Breast epithelium (tissue), 4 donors: ENCODE results near the gene SDK1. TPM values are rescaled to one million over a fixed set of nuclear protein-coding genes. Genes with fewer than 3 reads are reported as not detected.
"Not testable (repeated sequence)": the region's sequence is repeated elsewhere in the genome, so short reads cannot be mapped to it uniquely, and the experiment has no call there.

Source experiments
- DNase-seq, 2 donors: peaks; one replicate each; pipeline ENCODE4 v3.0.0-alpha.2; 2019; ENCODE audit warnings: low spot score in 2 of 2
- H3K27ac ChIP-seq, 2 donors: fragments of 200-600 bp; sonication (generic) in 1 of 2; one replicate each; pipeline ENCODE4 v1.5.1; 2016 to 2019; ENCODE audit warnings: mild to moderate bottlenecking in 1 of 2
- H3K27me3 ChIP-seq, 2 donors: fragments of 200-600 bp; sonication (generic) in 1 of 2; one replicate each; pipeline versions ENCODE4 v1.5.1 to v1.6.0; 2017 to 2019; ENCODE audit warnings: control low read depth in 1 of 2, mild to moderate bottlenecking in 1 of 2
- H3K36me3 ChIP-seq: fragments of 200-600 bp; one replicate; pipeline ENCODE4 v1.5.1; 2019
- H3K4me1 ChIP-seq, 2 donors: fragments of 200-600 bp; sonication (generic); one replicate each; pipeline ENCODE4 v1.5.1; 2016 to 2019; ENCODE audit warnings: control low read depth in 1 of 2
- H3K4me3 ChIP-seq, 3 donors: fragments of 200-600 bp; sonication (generic); 1 replicate in 2 of 3; 2 replicates in 1 of 3; pipeline ENCODE4 v1.5.1; 2016 to 2019; ENCODE audit warnings: mild to moderate bottlenecking in 3 of 3, moderate library complexity in 2 of 3
- H3K9me3 ChIP-seq, 2 donors: fragments of 200-600 bp; sonication (generic) in 1 of 2; one replicate each; pipeline ENCODE4 v1.5.1; 2016 to 2019; ENCODE audit warnings: control low read depth in 1 of 2
- CTCF ChIP-seq, 3 donors: fragments of 450-650 bp; IDR thresholded peaks; one replicate each; pipeline ENCODE4 v1.5.1; 2016 to 2017; ENCODE audit warnings: antibody characterized with exemption in 3 of 3, mild to moderate bottlenecking in 3 of 3, moderate library complexity in 3 of 3
- POLR2A ChIP-seq: fragments of 450-650 bp; IDR thresholded peaks from one replicate; pipeline ENCODE4 v1.6.1; 2016; ENCODE audit warnings: antibody characterized with exemption, mild to moderate bottlenecking, moderate library complexity
- POLR2AphosphoS5 ChIP-seq, 3 donors: sonication (generic); formaldehyde crosslinking; IDR thresholded peaks; one replicate each; pipeline ENCODE4 v1.6.1; 2017; ENCODE audit warnings: antibody characterized with exemption in 3 of 3
- intact Hi-C: fragments of 100-400 bp; cut with DNase I; formaldehyde crosslinking; loops from one replicate; pipeline ENCODE4 v1.15.1; 2023; ENCODE audit warnings: low total_unique reads
- total RNA-seq, 3 donors: library from RNA; depleted of rRNA; stranded (reverse); fragments of >200 nt; gene quantifications; one replicate each; pipeline ENCODE4 v1.1.0, GENCODE V29; 2016

Gene SDK1
- total RNA-seq, 3 donors from 2014 or later = 3.7 to 18.2 (median 6.6) TPM

GRCh38 chr7:3579638-3580219 lies 278.7 kb downstream of the SDK1 start:
- no peaks in the 10 kb centered on the region for H3K4me1 ChIP-seq
- no peak for DNase-seq
- intact Hi-C loops = no loop called here
- H3K4me3 ChIP-seq = no peak overlapping the region
- TF ChIP-seq POLR2AphosphoS5 (IDR thresholded peaks at IDR 0.05) = no peak
- no peak for TF ChIP-seq CTCF (IDR thresholded peaks at IDR 0.05)
- TF ChIP-seq POLR2A = no peak
- H3K27ac ChIP-seq = no peak overlapping the region
- peaks cover 0 to 21% of the 10 kb centered on the region in 2 donors for H3K9me3 ChIP-seq
- H3K36me3 ChIP-seq = no peaks in the 10 kb centered on the region
- H3K27me3 ChIP-seq = no peaks in the 10 kb centered on the region

DNA sequence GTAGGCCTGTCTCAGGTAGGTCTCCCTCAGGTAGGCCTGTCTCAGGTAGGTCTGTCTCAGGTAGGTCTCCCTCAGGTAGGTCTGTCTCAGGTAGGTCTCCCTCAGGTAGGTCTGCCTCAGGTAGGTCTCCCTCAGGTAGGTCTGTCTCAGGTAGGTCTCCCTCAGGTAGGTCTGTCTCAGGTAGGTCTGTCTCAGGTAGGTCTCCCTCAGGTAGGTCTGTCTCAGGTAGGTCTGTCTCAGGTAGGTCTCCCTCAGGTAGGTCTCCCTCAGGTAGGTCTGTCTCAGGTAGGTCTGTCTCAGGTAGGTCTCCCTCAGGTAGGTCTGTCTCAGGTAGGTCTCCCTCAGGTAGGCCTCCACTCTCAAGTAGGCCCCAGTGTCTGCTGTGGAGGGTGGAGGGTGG lies 281.1 kb downstream of the SDK1 start:
- H3K27me3 ChIP-seq, H3K36me3 ChIP-seq, DNase-seq, H3K4me1 ChIP-seq, H3K27ac ChIP-seq, intact Hi-C loops, H3K4me3 ChIP-seq: not testable (repeated sequence)
- H3K9me3 ChIP-seq = peaks cover 0 to 21% of the 10 kb centered on the region in 2 donors

GRCh38 chr7:3585826-3586225 lies 284.8 kb downstream of the SDK1 start:
- Histone ChIP-seq H3K27ac (no peak overlapping the region), H3K4me3 (no peak overlapping the region), H3K27me3 (no peaks in the 10 kb centered on the region), H3K36me3 (no peaks in the 10 kb centered on the region), H3K4me1 (no peaks in the 10 kb centered on the region), H3K9me3 (no peaks in the 10 kb centered on the region)
- no peak for TF ChIP-seq POLR2A
- no peak for TF ChIP-seq CTCF (IDR thresholded peaks at IDR 0.05)
- TF ChIP-seq POLR2AphosphoS5 (IDR thresholded peaks at IDR 0.05) = no peak
- intact Hi-C loops = no loop called here
- no peak for DNase-seq

- no peak for DNase-seq
- TF ChIP-seq POLR2A (no peak), CTCF (IDR thresholded peaks at IDR 0.05) (no peak), POLR2AphosphoS5 (IDR thresholded peaks at IDR 0.05) (no peak)
- Histone ChIP-seq H3K36me3 (no peaks in the 10 kb centered on the region), H3K27ac (no peak overlapping the region), H3K4me1 (no peaks in the 10 kb centered on the region), H3K9me3 (no peaks in the 10 kb centered on the region), H3K27me3 (no peaks in the 10 kb centered on the region), H3K4me3 (no peak overlapping the region)
- intact Hi-C loops = no loop called here
Observed at GRCh38 chr7:3588341-3588740, 287.3 kb downstream of the SDK1 start.

DNA sequence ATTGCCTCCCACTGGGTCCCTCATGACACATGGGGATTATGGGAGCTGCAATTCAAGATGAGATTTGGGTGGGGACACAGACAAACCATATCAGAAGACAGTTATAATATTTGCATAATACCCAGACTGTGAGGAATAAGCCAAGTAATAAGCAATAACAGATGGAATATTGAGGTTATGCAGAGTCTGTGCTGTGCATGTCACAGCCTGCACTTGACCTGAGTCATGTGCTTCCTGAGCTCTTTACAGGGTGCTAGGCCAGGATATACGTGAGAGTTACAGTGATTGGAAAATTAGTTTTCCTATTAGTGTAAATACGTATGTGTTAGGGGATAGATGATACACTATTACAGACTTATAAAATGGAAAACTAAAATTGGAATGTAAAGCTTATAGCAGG lies 288.7 kb downstream of the SDK1 start:
- intact Hi-C loops = no loop called here
- H3K36me3 ChIP-seq = no peaks in the 10 kb centered on the region
- H3K9me3 ChIP-seq = no peaks in the 10 kb centered on the region

More for the DNA sequence above, 288.7 kb downstream of the SDK1 start:
- Histone ChIP-seq H3K27me3 (no peaks in the 10 kb centered on the region), H3K27ac (no peak overlapping the region), H3K4me1 (no peaks in the 10 kb centered on the region), H3K4me3 (no peak overlapping the region)
- DNase-seq = no peak
- TF ChIP-seq POLR2A (no peak), CTCF (IDR thresholded peaks at IDR 0.05) (no peak), POLR2AphosphoS5 (IDR thresholded peaks at IDR 0.05) (no peak)
